Spleen (tissue), 13 donors: ENCODE data around the gene HOXB9. TPM values are rescaled to one million over a fixed set of nuclear protein-coding genes. Genes with fewer than 3 reads are reported as not detected.
A peak's percentile ranks its signal among the peaks of the same experiment; 100 is the strongest.

Experiments
- DNase-seq: peaks from one replicate; pipeline ENCODE4 v3.0.0-alpha.2; 2020
- H3K27ac ChIP-seq, 8 donors: fragments of 200-600 bp; sonication (generic) in 7 of 8; 1 replicate in 4 of 8; 2 replicates in 4 of 8; pipeline versions ENCODE4 v1.5.0 to v1.8.0; 2016 to 2021; ENCODE audit warnings: inconsistent platforms in 4 of 8, mild to moderate bottlenecking in 4 of 8, moderate library complexity in 1 of 8
- H3K27me3 ChIP-seq, 7 donors: fragments of 200-600 bp; sonication (generic) in 6 of 7; replicated peaks in 1 of 7; 1 replicate in 4 of 7; 2 replicates in 3 of 7; pipeline versions ENCODE4 v1.5.0 to v1.8.0; 2016 to 2021; ENCODE audit warnings: inconsistent platforms in 3 of 7, mild to moderate bottlenecking in 1 of 7
- H3K36me3 ChIP-seq, 6 donors: fragments of 200-600 bp; sonication (generic) in 5 of 6; 1 replicate in 4 of 6; 2 replicates in 2 of 6; pipeline versions ENCODE4 v1.5.0 to v1.8.0; 2016 to 2021; ENCODE audit warnings: inconsistent platforms in 2 of 6
- H3K4me1 ChIP-seq, 6 donors: fragments of 200-600 bp; sonication (generic) in 5 of 6; 1 replicate in 3 of 6; 2 replicates in 3 of 6; pipeline versions ENCODE4 v1.5.0 to v1.8.0; 2016 to 2021; ENCODE audit warnings: inconsistent platforms in 3 of 6
- H3K4me3 ChIP-seq, 8 donors: fragments of 200-600 bp; sonication (generic) in 7 of 8; 1 replicate in 4 of 8; 2 replicates in 4 of 8; pipeline versions ENCODE4 v1.5.0 to v1.8.0; 2016 to 2021; ENCODE audit warnings: inconsistent platforms in 4 of 8, mild to moderate bottlenecking in 4 of 8, moderate library complexity in 2 of 8
- H3K9me3 ChIP-seq, 8 donors: fragments of 200-600 bp; sonication (generic) in 7 of 8; 1 replicate in 4 of 8; 2 replicates in 4 of 8; pipeline versions ENCODE4 v1.5.0 to v1.8.0; 2016 to 2021; ENCODE audit warnings: inconsistent platforms in 4 of 8
- CTCF ChIP-seq, 11 experiments: fragments of 200-600 bp in 7 of 11; fragments of 450-650 bp in 4 of 11; sonication (generic) in 4 of 11; IDR thresholded peaks in 8 of 11; conservative IDR thresholded peaks in 3 of 11; 1 replicate in 7 of 11; 2 replicates in 4 of 11; pipeline versions ENCODE4 v1.4.0 to v1.8.0; 2016 to 2021; ENCODE audit warnings: antibody characterized with exemption in 11 of 11, inconsistent platforms in 4 of 11, mild to moderate bottlenecking in 1 of 11
- POLR2A ChIP-seq, 3 donors: fragments of 450-650 bp; IDR thresholded peaks; one replicate each; pipeline ENCODE4 v1.5.1; 2017; ENCODE audit warnings: antibody characterized with exemption in 3 of 3, mild to moderate bottlenecking in 1 of 3
- POLR2AphosphoS5 ChIP-seq, 3 donors: sonication (generic); formaldehyde crosslinking; IDR thresholded peaks; one replicate each; pipeline ENCODE4 v1.5.1; 2017; ENCODE audit warnings: antibody characterized with exemption in 3 of 3
- WGBS, 5 donors: extraction: QIAGEN DNeasy Blood & Tissue Kit in 3 of 5; methylation state at CpG; one replicate each; pipeline versions ENCODE4 v1.1.5 to v1.1.7; 2013 to 2018; 5-methylcytosine and 5-hydroxymethylcytosine counted together
- intact Hi-C: fragments of 100-400 bp; cut with DNase I; formaldehyde crosslinking; loops from one replicate; pipeline ENCODE4 v1.15.0; 2023; ENCODE audit warnings: low total_unique reads
- long read RNA-seq, 2 donors: transcript quantifications; one replicate each; lab custom pipeline, GENCODE V29; 2026
- polyA plus RNA-seq, 3 donors: library from polyadenylated mRNA; stranded (reverse); fragments of 200-250 nt; gene quantifications; one replicate each; pipeline ENCODE4 v1.2.1, GENCODE V29; 2013
- total RNA-seq, 7 donors: library from RNA; depleted of rRNA in 3 of 7; stranded (reverse); fragments of >200 nt in 3 of 7; fragmentation: NEBNext Ultra II Directional in 4 of 7; extraction: Animal tissue kit (Norgen Biotek cat#: 25700) in 4 of 7; gene quantifications; one replicate each; pipeline versions ENCODE4 v1.1.0 to v1.2.1, GENCODE V29; 2016 to 2021
- donor health status: healthy with polysubstance abuse.
- donor health status: DM: no; HTN: no; CAD: no; lungs with moderate emphysema.
- donor health status: DM: no; HTN: no; CAD: no.
- donor health status: Bipolar disorder and iron deficiency.
- donor health status: healthy.
- donor health status: DM: no; HTN: no; CAD: no.
- donor health status: DM: yes; HTN: yes; CAD: no.

HOXB9 gene
- total RNA-seq, result under 1 TPM in 2 of 7 donors, not detected in 5; 0.30 to 0.42 TPM
- under 1 TPM; 0.10 to 0.50 (median 0.50) TPM for polyA plus RNA-seq
- long read RNA-seq, donor 1, result 0 reads
- long read RNA-seq, donor 2, result 0 reads

- WGBS, 5 donors, result 3 to 5% (median 3%) methylated on average over 37 to 49 of the region's 50 CpGs
- intact Hi-C loops, result no loop called here
- Histone ChIP-seq H3K36me3 (no peaks in the 10 kb centered on the region), H3K27ac (no peak within 1 kb of the TSS), H3K9me3 (no peaks in the 10 kb centered on the region), H3K27me3 (peaks cover 15 to 100% (median 100%) of the 10 kb centered on the region in 7 donors), H3K4me3 (peak within 1 kb of the TSS; percentile 12 to 69 (median 40)), H3K4me1 (peaks cover 22 to 31% (median 26%) of the 10 kb centered on the region in 6 donors)
- no peak for DNase-seq
- no peak for TF ChIP-seq POLR2AphosphoS5 (IDR thresholded peaks at IDR 0.05)
- TF ChIP-seq POLR2A (IDR thresholded peaks at IDR 0.05), result no peak
- TF ChIP-seq CTCF (IDR thresholded peaks at IDR 0.05 in 8 of 11, conservative IDR thresholded peaks at IDR 0.05 in 3 of 11), result no peak
Observed at GRCh38 chr17:48626245-48627117, at the start of gene HOXB9. HOXB9 (minus strand) TSS chr17:48626358; CDS start chr17:48626269, 89 bp downstream.

- intact Hi-C loops, result loop anchor here (5.0 kb wide), 1 partner anchor 120 kb away; no protein-coding TSS in a partner anchor
- TF ChIP-seq POLR2AphosphoS5 (IDR thresholded peaks at IDR 0.05) (no peak), CTCF (IDR thresholded peaks at IDR 0.05 in 8 of 11, conservative IDR thresholded peaks at IDR 0.05 in 3 of 11) (no peak), POLR2A (IDR thresholded peaks at IDR 0.05) (no peak)
Observed at GRCh38 chr17:48672340-48672739, 46.2 kb upstream of the HOXB9 start.

GRCh38 chr17:48671697-48672171 is 45.6 kb upstream of the HOXB9 start:
- 7 to 12% (median 10%) methylated on average over 15 of the region's 15 CpGs for WGBS, 5 donors
- no peak overlapping the region for H3K27ac ChIP-seq
- H3K4me1 ChIP-seq, result peaks cover 3 to 11% (median 8%) of the 10 kb centered on the region in 6 donors
- peaks cover 0 to 91% (median 6%) of the 10 kb centered on the region in 7 donors for H3K27me3 ChIP-seq
- intact Hi-C loops, result loop anchor here (5.0 kb wide), 1 partner anchor 121 kb away; no protein-coding TSS in a partner anchor
- peak overlapping the region in 2 of 8 donors; percentile 34 to 38 for H3K4me3 ChIP-seq
- H3K9me3 ChIP-seq, result no peaks in the 10 kb centered on the region
- TF ChIP-seq CTCF (IDR thresholded peaks at IDR 0.05 in 8 of 11, conservative IDR thresholded peaks at IDR 0.05 in 3 of 11) (peak; percentile 44 to 87 (median 78)), POLR2A (IDR thresholded peaks at IDR 0.05) (no peak), POLR2AphosphoS5 (IDR thresholded peaks at IDR 0.05) (no peak)
- H3K36me3 ChIP-seq, result no peaks in the 10 kb centered on the region
- peak; percentile 84 for DNase-seq

More at GRCh38 chr17:48672340-48672739, 46.2 kb upstream of the HOXB9 start:
- Histone ChIP-seq H3K27ac (no peak overlapping the region), H3K4me1 (peaks cover 3 to 11% (median 8%) of the 10 kb centered on the region in 6 donors), H3K9me3 (no peaks in the 10 kb centered on the region), H3K27me3 (peaks cover 0 to 91% (median 3%) of the 10 kb centered on the region in 7 donors), H3K36me3 (no peaks in the 10 kb centered on the region), H3K4me3 (no peak overlapping the region)
- no peak for DNase-seq
- 57 to 77% (median 72%) methylated on average over 2 of the region's 2 CpGs for WGBS, 5 donors
